Measurements from ENCODE around the gene TPBGL. TPM values are rescaled to one million over a fixed set of nuclear protein-coding genes. Genes with fewer than 3 reads are reported as not detected.
"Not testable (repeated sequence)": the region's sequence is repeated elsewhere in the genome, so short reads cannot be mapped to it uniquely, and the experiment has no call there.

TPBGL gene
- total RNA-seq, 1 donor from 2014 or later: not detected

- ATAC-seq (no peak), DNase-seq (ENCODE audit: low spot score) (no peak)
Measured at GRCh38 chr11:75269896-75270295, 29.3 kb downstream of the TPBGL start.

GRCh38 chr11:75270896-75271418, 30.4 kb downstream of the TPBGL start:
- DNase-seq (ENCODE audit: low spot score): no peak
- ATAC-seq: peak; percentile 23

GRCh38 chr11:75271730-75272129, 31.2 kb downstream of the TPBGL start:
- DNase-seq (ENCODE audit: low spot score): no peak
- no peak for ATAC-seq

GRCh38 chr11:75272391-75272790, 31.8 kb downstream of the TPBGL start:
- ATAC-seq (no peak), DNase-seq (ENCODE audit: low spot score) (no peak)

GRCh38 chr11:75272821-75273301, 32.3 kb downstream of the TPBGL start:
- DNase-seq (ENCODE audit: low spot score) (no peak), ATAC-seq (no peak)

GRCh38 chr11:75273411-75274391, 33.1 kb downstream of the TPBGL start:
- ATAC-seq (no peak), DNase-seq (ENCODE audit: low spot score) (peak; percentile 40)

- DNase-seq (ENCODE audit: low spot score); ATAC-seq: not testable (repeated sequence)
Measured at GRCh38 chr11:75274716-75275115, 34.1 kb downstream of the TPBGL start.

- ATAC-seq (peak; percentile 23), DNase-seq (ENCODE audit: low spot score) (peak; percentile 48)
Measured at GRCh38 chr11:75275581-75275980, 35.0 kb downstream of the TPBGL start.

GRCh38 chr11:75276186-75276585, 35.6 kb downstream of the TPBGL start:
- no peak for DNase-seq (ENCODE audit: low spot score)
- no peak for ATAC-seq

- DNase-seq (ENCODE audit: low spot score): peak; percentile 27
- ATAC-seq: no peak
Measured at GRCh38 chr11:75276686-75277085, 36.1 kb downstream of the TPBGL start.

- ATAC-seq: no peak
- DNase-seq (ENCODE audit: low spot score): peak; percentile 37
Measured at GRCh38 chr11:75277211-75277805, 36.7 kb downstream of the TPBGL start.

GRCh38 chr11:75277991-75278790, 37.6 kb downstream of the TPBGL start:
- DNase-seq (ENCODE audit: low spot score) (no peak), ATAC-seq (no peak)

GRCh38 chr11:75279273-75279672, 38.7 kb downstream of the TPBGL start:
- ATAC-seq: no peak
- DNase-seq (ENCODE audit: low spot score): no peak

GRCh38 chr11:75280227-75280701, 39.7 kb downstream of the TPBGL start:
- peak; percentile 95 for ATAC-seq
- peak; percentile 76 for DNase-seq (ENCODE audit: low spot score)

GRCh38 chr11:75280770-75281468, 40.3 kb downstream of the TPBGL start:
- DNase-seq (ENCODE audit: low spot score) (no peak), ATAC-seq (peak; percentile 6)

- no peak for ATAC-seq
Measured at GRCh38 chr11:75281469-75282095, 41.0 kb downstream of the TPBGL start.

GRCh38 chr11:75283391-75283931, 42.9 kb downstream of the TPBGL start:
- ATAC-seq (no peak), DNase-seq (ENCODE audit: low spot score) (no peak)

More at GRCh38 chr11:75281469-75282095, 41.0 kb downstream of the TPBGL start:
- no peak for DNase-seq (ENCODE audit: low spot score)

GRCh38 chr11:75285776-75286360, 45.3 kb downstream of the TPBGL start:
- no peak for DNase-seq (ENCODE audit: low spot score)
- ATAC-seq: no peak

Data from left lobe of liver (tissue), 2 donors.